ENCODE measurements around the gene KNSTRN. TPM values are rescaled to one million over a fixed set of nuclear protein-coding genes. Genes with fewer than 3 reads are reported as not detected.

KNSTRN gene
- total RNA-seq, 4 donors from 2014 or later = 5.8 to 16.0 (median 11.9) TPM

DNA sequence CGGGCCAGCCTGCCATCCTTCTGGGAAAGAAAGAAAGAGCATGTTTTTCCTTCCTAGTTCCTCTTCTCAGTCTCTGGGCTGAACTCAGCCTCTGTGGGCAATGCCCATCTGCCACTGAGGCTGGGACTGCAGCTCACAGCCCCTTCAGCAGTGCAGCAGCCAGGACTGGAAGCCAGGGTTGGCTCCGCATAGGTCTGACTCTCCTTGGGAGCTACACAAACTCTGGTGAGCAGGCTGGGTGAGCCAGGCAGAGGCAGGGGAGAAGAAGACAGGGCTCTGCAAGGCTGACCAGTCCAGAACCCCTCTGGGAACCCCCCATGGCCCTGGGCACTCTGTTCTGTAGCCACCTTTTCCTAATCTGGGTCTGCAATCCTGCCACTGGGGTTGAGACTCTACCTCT, 20.9 kb upstream of the KNSTRN start:
- DNase-seq (ENCODE audit: low spot score) (no peak), ATAC-seq (ENCODE audit: low FRiP score) (no peak)
- TF ChIP-seq, protein P1, sequence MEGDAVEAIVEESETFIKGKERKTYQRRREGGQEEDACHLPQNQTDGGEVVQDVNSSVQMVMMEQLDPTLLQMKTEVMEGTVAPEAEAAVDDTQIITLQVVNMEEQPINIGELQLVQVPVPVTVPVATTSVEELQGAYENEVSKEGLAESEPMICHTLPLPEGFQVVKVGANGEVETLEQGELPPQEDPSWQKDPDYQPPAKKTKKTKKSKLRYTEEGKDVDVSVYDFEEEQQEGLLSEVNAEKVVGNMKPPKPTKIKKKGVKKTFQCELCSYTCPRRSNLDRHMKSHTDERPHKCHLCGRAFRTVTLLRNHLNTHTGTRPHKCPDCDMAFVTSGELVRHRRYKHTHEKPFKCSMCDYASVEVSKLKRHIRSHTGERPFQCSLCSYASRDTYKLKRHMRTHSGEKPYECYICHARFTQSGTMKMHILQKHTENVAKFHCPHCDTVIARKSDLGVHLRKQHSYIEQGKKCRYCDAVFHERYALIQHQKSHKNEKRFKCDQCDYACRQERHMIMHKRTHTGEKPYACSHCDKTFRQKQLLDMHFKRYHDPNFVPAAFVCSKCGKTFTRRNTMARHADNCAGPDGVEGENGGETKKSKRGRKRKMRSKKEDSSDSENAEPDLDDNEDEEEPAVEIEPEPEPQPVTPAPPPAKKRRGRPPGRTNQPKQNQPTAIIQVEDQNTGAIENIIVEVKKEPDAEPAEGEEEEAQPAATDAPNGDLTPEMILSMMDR (IDR thresholded peaks at IDR 0.05) = no peak

DNA sequence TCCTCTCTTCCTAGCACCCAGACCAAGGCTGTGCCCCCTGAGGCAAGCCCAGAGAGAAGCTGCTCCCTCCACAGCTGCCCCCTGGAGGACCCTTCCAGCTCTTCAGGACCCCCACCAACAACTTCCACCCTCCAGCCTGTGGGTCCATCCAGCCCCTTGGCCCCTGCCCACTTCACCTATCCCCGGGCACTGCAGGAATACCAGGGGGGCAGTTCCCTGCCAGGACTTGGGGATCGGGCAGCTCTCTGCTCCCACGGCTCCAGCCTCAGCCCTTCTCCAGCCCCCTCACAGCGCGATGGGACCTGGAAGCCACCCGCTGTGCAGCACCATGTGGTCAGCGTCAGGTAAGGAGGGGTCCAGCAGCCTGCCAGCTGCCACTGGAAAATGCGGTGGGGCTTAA, 18.9 kb upstream of the KNSTRN start:
- no peak for ATAC-seq (ENCODE audit: low FRiP score)

DNA sequence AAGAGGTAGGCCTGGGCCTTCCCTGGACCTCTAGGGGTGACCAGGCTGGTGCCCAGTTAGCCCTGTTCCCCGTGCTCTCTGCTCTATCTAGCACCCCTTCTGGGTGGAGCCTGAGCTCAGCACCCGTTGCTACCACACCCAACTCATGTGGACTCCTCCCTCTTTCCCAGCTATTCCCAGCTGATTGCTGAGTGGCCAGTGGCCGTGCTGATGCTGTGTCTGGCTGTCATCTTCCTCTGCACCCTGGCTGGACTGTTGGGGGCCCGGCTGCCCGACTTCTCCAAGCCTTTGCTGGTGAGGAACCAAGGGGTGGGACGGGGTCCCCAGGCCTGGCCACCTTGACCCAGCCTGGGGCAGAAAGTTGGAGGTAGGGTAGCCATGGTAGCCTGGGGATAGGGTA, 18.3 kb upstream of the KNSTRN start:
- DNase-seq (ENCODE audit: low spot score) (no peak), ATAC-seq (ENCODE audit: low FRiP score) (no peak)
- TF ChIP-seq, protein P1 (IDR thresholded peaks at IDR 0.05) = no peak

More for the DNA sequence above, 18.9 kb upstream of the KNSTRN start:
- TF ChIP-seq, protein P1 (IDR thresholded peaks at IDR 0.05) = no peak
- no peak for DNase-seq (ENCODE audit: low spot score)

DNA sequence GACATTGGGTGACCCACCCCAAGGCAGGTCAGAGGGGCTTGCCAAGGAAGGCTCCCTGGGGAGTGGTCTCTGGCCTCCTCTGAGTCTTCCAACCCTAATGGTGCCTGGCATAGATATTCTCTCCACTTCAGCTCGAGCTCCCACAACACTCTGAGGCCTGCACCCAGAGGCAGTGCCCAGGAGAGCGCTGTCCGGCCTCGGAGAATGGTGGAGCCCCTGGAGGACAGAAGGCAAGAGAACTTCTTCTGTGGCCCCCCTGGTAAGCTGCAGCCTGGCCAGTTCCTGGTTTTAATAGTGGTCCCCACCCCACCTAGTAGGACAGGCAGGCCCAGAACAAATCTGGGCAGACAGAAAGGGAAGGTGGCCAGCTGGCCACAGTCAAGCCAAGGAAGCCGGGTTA, 17.5 kb upstream of the KNSTRN start:
- ATAC-seq (ENCODE audit: low FRiP score) (no peak), DNase-seq (ENCODE audit: low spot score) (no peak)
- TF ChIP-seq, protein P1 (IDR thresholded peaks at IDR 0.05) = no peak

DNA sequence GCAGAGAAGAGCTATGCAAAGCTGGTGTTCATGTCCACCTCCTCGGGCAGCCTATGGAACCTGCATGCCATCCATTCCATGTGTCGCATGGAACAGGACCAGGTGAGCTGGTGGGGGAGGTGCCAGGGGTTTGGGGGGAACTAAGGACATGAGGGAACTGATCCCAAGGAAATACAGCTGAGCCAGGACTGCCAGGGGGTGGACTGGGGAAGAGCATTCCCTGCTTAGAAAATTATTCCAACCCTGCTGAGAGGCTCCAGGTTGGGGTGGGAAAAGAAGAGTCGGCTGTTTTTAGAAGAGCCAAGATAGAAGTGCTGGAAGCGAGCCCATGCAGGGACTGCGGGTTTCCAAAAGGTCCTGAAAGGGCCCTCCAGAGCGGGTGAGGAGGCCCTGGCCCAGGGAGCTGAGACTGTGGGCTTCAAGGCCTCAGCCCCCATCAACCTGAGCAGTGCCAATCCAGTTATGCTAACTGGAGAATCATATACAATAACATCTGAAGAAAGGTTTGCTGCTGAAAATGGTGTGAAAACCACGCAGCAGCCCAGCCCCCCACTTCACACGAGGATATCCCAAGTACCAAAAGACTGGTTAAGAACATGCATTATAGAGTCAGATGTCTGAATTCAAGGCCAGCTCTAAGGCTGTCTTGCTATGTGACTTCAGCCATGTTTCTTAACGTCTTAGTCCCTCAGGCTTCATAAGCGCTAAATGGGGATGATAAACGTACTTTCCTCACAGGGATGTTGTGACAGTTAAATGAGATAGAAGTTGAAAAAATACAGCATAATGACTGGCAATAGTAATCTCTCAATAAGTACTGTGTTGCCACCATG, 16.7 kb upstream of the KNSTRN start:
- TF ChIP-seq, protein P1 (IDR thresholded peaks at IDR 0.05) = no peak
- DNase-seq (ENCODE audit: low spot score) = no peak
- no peak for ATAC-seq (ENCODE audit: low FRiP score)

DNA sequence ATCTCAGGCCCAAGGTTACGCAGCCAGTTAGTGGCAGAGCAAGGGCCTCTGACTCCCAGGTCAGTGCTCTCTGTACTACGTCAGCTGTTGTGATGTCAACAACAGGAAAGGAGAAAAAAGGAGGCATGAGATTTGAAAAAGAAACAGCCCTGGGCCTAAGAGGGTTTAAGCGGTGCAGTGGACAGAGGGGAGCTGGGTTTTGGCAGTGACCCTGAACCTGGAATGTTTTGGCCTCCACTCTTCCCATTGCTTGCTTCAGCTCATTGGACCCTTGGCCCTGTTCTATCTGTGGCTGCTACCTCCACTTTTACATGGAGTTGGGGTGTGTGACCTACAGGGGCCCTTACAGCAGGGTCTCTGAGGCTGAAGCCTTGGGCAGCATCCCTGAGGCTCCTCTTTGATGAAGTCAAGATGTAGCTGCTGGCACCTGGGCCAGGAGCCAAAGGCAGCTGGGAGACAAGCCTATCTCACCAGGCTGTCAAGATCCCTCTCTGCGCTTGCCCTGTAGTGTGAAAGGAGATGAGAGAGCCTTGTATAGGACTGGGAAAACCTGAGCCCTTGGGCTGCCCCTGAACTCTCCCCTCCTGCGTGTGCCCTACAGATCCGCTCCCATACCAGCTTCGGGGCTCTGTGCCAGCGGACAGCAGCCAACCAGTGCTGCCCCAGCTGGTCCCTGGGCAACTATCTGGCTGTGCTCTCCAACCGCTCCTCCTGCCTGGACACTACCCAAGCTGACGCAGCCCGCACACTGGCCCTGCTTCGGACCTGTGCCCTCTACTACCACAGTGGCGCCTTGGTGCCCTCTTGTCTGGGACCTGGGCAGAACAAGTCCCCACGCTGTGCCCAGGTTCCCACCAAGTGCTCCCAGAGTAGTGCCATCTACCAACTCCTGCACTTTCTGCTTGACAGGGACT, 15.8 kb upstream of the KNSTRN start:
- peak; percentile 38 for ATAC-seq (ENCODE audit: low FRiP score)
- TF ChIP-seq, protein P1 (IDR thresholded peaks at IDR 0.05) = no peak
- no peak for DNase-seq (ENCODE audit: low spot score)

Data from omental fat pad (tissue), 4 donors.